Neuronal stem cell (in vitro differentiated cells): Measurements from ENCODE around the gene FOXP1.

ENCODE experiments used
- DNase-seq: peaks from one replicate; pipeline ENCODE4 v3.0.0-alpha.2; 2013; ENCODE audit warnings: low spot score
- H2AFZ ChIP-seq: one replicate; pipeline ENCODE4 v1.6.1; 2013; ENCODE audit warnings: mild to moderate bottlenecking, low read length, inconsistent platforms
- H2AK5ac ChIP-seq: 2 replicates; pipeline ENCODE4 v1.6.1; 2013; ENCODE audit warnings: low read depth, mild to moderate bottlenecking, inconsistent platforms, low read length, moderate library complexity, mixed read lengths
- H2BK120ac ChIP-seq: 2 replicates; pipeline ENCODE4 v1.6.1; 2013; ENCODE audit warnings: low read depth, mild to moderate bottlenecking, inconsistent platforms, low read length, moderate library complexity, mixed read lengths
- H2BK12ac ChIP-seq: one replicate; pipeline ENCODE4 v1.6.1; 2013; ENCODE audit warnings: low read length, inconsistent platforms
- H2BK15ac ChIP-seq: 2 replicates; pipeline ENCODE4 v1.6.1; 2013; ENCODE audit warnings: mild to moderate bottlenecking, low read length, inconsistent platforms, mixed read lengths
- H2BK5ac ChIP-seq: one replicate; pipeline ENCODE4 v1.6.1; 2013; ENCODE audit warnings: inconsistent platforms, mild to moderate bottlenecking, low read length, moderate library complexity
- H3K14ac ChIP-seq: one replicate; pipeline ENCODE4 v1.6.1; 2013; ENCODE audit warnings: low read length, inconsistent platforms
- H3K18ac ChIP-seq: 2 replicates; pipeline ENCODE4 v1.6.1; 2013; ENCODE audit warnings: low read length, inconsistent platforms
- H3K23ac ChIP-seq: 2 replicates; pipeline ENCODE4 v1.6.1; 2013; ENCODE audit warnings: low read depth, mild to moderate bottlenecking, mixed read lengths, low read length, inconsistent platforms; ENCODE audit not compliant: poor library complexity
- H3K27ac ChIP-seq: replicated peaks from 3 replicates; pipeline ENCODE4 v1.5.1; 2013; ENCODE audit warnings: low read length, inconsistent platforms
- H3K27me3 ChIP-seq, 3 experiments: 2 replicates each; pipeline ENCODE4 v1.6.1; 2013; ENCODE audit warnings: low read length in 3 of 3, mild to moderate bottlenecking in 2 of 3, inconsistent platforms in 1 of 3, low read depth in 1 of 3, mixed read lengths in 1 of 3, moderate library complexity in 1 of 3; ENCODE audit not compliant: control insufficient read depth in 3 of 3, insufficient read depth in 3 of 3
- H3K36me3 ChIP-seq, 2 donors: replicated peaks in 1 of 2; 2 replicates each; pipeline ENCODE4 v1.6.1; 2013; ENCODE audit warnings: low read length in 2 of 2; ENCODE audit not compliant: control insufficient read depth in 2 of 2, insufficient read depth in 2 of 2
- H3K4ac ChIP-seq: 2 replicates; pipeline ENCODE4 v1.6.1; 2013; ENCODE audit warnings: inconsistent platforms, mild to moderate bottlenecking, low read length, moderate library complexity
- H3K4me1 ChIP-seq, 2 donors: 1 replicate in 1 of 2; 2 replicates in 1 of 2; pipeline ENCODE4 v1.6.1; 2013; ENCODE audit warnings: low read length in 2 of 2, low read depth in 1 of 2; ENCODE audit not compliant: control insufficient read depth in 2 of 2, insufficient read depth in 1 of 2
- H3K4me2 ChIP-seq: one replicate; pipeline ENCODE4 v1.6.1; 2013; ENCODE audit warnings: mild to moderate bottlenecking, low read length, inconsistent platforms; ENCODE audit not compliant: insufficient read depth, poor library complexity, severe bottlenecking
- H3K4me3 ChIP-seq, 2 donors: 2 replicates each; pipeline ENCODE4 v1.5.1; 2013; ENCODE audit warnings: low read length in 2 of 2, mild to moderate bottlenecking in 2 of 2, inconsistent platforms in 1 of 2, moderate library complexity in 1 of 2
- H3K79me1 ChIP-seq: one replicate; pipeline ENCODE4 v1.6.1; 2013; ENCODE audit warnings: low read depth, mild to moderate bottlenecking, inconsistent platforms, low read length, moderate library complexity
- H3K9ac ChIP-seq: one replicate; pipeline ENCODE4 v1.6.1; 2013; ENCODE audit warnings: mild to moderate bottlenecking, low read depth, low read length, inconsistent platforms; ENCODE audit not compliant: poor library complexity
- H3K9me3 ChIP-seq, 2 donors: replicated peaks in 1 of 2; 2 replicates each; pipeline versions ENCODE3 to v1.6.1; 2013; ENCODE audit warnings: low read length in 2 of 2, mild to moderate bottlenecking in 2 of 2, inconsistent platforms in 1 of 2, low read depth in 1 of 2, mixed read lengths in 1 of 2, moderate library complexity in 1 of 2; ENCODE audit not compliant: control insufficient read depth in 2 of 2, insufficient read depth in 1 of 2
- H4K8ac ChIP-seq: one replicate; pipeline ENCODE4 v1.6.1; 2013; ENCODE audit warnings: low read depth, mild to moderate bottlenecking, inconsistent platforms, low read length, moderate library complexity
- H4K91ac ChIP-seq: one replicate; pipeline ENCODE4 v1.6.1; 2013; ENCODE audit warnings: low read length, low read depth, mild to moderate bottlenecking, inconsistent platforms; ENCODE audit not compliant: poor library complexity
- WGBS, 2 donors: extraction: QIAGEN DNeasy Blood & Tissue Kit; methylation state at CpG; one replicate each; pipeline ENCODE4 v1.1.7; 2013; ENCODE audit warnings: missing lambda C conversion rate in 2 of 2, mixed read lengths in 1 of 2; ENCODE audit not compliant: insufficient read length in 2 of 2, insufficient replicate concordance in 1 of 2; ENCODE audit errors: extremely low coverage in 2 of 2; 5-methylcytosine and 5-hydroxymethylcytosine counted together

The FOXP1 gene

DNA sequence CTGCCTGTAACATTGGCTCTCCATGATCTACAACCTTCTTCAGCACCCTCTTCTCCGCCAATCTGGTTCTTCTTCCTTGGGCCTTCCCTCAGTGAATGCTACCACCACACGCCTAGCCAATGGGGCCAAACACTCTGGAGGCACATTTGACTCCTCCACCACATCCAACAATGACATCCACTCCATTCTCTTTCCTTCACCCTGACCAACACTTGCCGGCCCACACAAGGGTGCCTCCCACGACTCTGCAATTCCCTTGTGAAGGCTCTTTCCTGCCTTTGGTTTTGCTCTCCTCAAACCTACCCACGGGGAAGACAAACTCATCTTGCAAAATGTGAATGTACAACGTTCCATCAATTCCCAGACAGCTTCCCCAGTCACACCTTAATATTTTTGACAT is 263.8 kb downstream of the FOXP1 start:
- no CpG with 5 or more reads among the region's 6 CpGs for WGBS, 2 donors
- Histone ChIP-seq H3K4ac (no peak overlapping the region), H3K4me3 (no peak overlapping the region), H4K8ac (no peak overlapping the region), H2BK5ac (no peak overlapping the region), H3K27ac (no peak overlapping the region), H3K36me3 (no peaks in the 10 kb centered on the region), H2BK120ac (no peak overlapping the region), H3K9me3 (no peaks in the 10 kb centered on the region), H2BK15ac (no peak overlapping the region), H3K18ac (peak overlapping the region; percentile 87), H3K4me1 (peaks cover 0 to 3% of the 10 kb centered on the region in 2 donors), H2BK12ac (no peak overlapping the region), H4K91ac (no peak overlapping the region), H2AK5ac (no peak overlapping the region), H3K9ac (no peak overlapping the region), H3K79me1 (peaks cover 6% of the 10 kb centered on the region), H3K4me2 (no peak overlapping the region), H3K27me3 (no peaks in the 10 kb centered on the region), H3K23ac (no peak overlapping the region), H2AFZ (no peak overlapping the region), H3K14ac (peak overlapping the region; percentile 56)
- DNase-seq, result no peak

DNA sequence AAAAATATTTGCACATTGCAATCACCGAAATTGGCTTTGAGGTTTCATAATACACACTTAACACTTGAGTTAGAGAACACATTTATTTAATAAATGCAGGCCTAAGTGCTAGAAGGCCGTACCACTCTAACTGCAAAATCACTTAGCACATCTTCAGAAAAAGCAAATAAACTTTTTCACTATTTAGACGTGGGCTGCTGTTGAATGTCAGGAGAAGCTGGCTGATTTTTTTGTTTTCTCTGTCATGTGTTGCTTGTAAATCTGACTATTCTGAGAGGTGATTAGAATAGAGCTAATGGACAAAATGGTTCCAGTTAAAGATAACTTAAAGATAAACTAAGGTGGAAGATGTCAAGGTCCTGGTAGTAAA is 265.1 kb downstream of the FOXP1 start:
- no peak overlapping the region for H3K9ac ChIP-seq
- no peak overlapping the region for H3K27ac ChIP-seq
- DNase-seq, result no peak
- H3K23ac ChIP-seq, result no peak overlapping the region
- no peak overlapping the region for H3K4me3 ChIP-seq
- no peak overlapping the region for H3K18ac ChIP-seq
- no peak overlapping the region for H2BK12ac ChIP-seq
- no peak overlapping the region for H4K8ac ChIP-seq
- H2AK5ac ChIP-seq, result no peak overlapping the region
- H3K36me3 ChIP-seq, result no peaks in the 10 kb centered on the region
- no peak overlapping the region for H3K14ac ChIP-seq
- no peaks in the 10 kb centered on the region for H3K27me3 ChIP-seq
- no peak overlapping the region for H3K4ac ChIP-seq
- no peak overlapping the region for H3K4me2 ChIP-seq
- no peak overlapping the region for H2AFZ ChIP-seq
- H3K79me1 ChIP-seq, result peaks cover 6% of the 10 kb centered on the region
- no peak overlapping the region for H2BK5ac ChIP-seq
- no peak overlapping the region for H2BK15ac ChIP-seq
- no peak overlapping the region for H4K91ac ChIP-seq
- H3K4me1 ChIP-seq, result peaks cover 0 to 3% of the 10 kb centered on the region in 2 donors
- H2BK120ac ChIP-seq, result no peak overlapping the region
- H3K9me3 ChIP-seq, result no peaks in the 10 kb centered on the region
- no CpG with 5 or more reads among the region's 3 CpGs for WGBS, 2 donors

DNA sequence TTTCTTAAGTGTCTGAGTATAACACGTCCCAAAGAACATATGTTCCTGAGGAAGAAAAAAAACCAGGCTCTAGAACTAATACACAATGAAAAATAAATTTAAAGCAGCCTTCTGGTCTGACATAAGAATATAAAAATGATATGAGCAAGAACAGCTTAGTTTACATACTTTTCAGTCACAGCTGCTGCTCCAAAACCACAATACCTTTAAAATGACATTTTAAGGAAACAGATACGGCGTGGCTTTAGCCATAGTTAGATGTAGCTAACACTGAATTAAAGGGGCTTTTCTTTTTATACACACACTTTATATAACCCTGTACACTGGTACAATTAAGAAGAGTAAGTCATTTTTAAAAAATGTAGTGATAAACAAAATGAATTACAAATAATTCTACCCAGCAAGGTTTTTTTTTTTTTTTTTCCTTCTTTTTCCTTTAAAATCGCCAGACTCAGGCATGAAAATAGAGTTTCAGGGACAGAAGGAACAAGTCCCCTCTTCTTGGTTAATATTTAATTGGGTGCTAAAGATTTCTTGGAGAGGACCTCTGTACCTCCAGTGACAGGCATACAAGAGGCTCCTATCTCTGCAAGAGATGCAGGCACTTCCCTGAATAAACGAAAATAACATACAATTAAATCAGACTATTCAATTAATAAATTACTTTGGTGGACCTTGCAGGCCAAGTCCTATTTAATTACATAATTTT is 265.6 kb downstream of the FOXP1 start:
- no peak overlapping the region for H2BK15ac ChIP-seq
- no peak overlapping the region for H3K18ac ChIP-seq
- H4K8ac ChIP-seq, result no peak overlapping the region
- no CpG with 5 or more reads among the region's 5 CpGs for WGBS, 2 donors
- H2BK5ac ChIP-seq, result no peak overlapping the region
- no peaks in the 10 kb centered on the region for H3K27me3 ChIP-seq
- no peak overlapping the region for H2BK12ac ChIP-seq
- H3K4me3 ChIP-seq, result no peak overlapping the region
- no peak overlapping the region for H2AFZ ChIP-seq
- H2AK5ac ChIP-seq, result no peak overlapping the region
- no peak overlapping the region for H3K14ac ChIP-seq
- peaks cover 0 to 3% of the 10 kb centered on the region in 2 donors for H3K4me1 ChIP-seq
- no peak overlapping the region for H3K27ac ChIP-seq
- H2BK120ac ChIP-seq, result no peak overlapping the region
- H3K9me3 ChIP-seq, result no peaks in the 10 kb centered on the region
- no peak overlapping the region for H3K9ac ChIP-seq
- H3K23ac ChIP-seq, result no peak overlapping the region
- peaks cover 6% of the 10 kb centered on the region for H3K79me1 ChIP-seq
- no peak for DNase-seq
- H3K4me2 ChIP-seq, result no peak overlapping the region
- no peak overlapping the region for H4K91ac ChIP-seq
- no peaks in the 10 kb centered on the region for H3K36me3 ChIP-seq
- H3K4ac ChIP-seq, result no peak overlapping the region

DNA sequence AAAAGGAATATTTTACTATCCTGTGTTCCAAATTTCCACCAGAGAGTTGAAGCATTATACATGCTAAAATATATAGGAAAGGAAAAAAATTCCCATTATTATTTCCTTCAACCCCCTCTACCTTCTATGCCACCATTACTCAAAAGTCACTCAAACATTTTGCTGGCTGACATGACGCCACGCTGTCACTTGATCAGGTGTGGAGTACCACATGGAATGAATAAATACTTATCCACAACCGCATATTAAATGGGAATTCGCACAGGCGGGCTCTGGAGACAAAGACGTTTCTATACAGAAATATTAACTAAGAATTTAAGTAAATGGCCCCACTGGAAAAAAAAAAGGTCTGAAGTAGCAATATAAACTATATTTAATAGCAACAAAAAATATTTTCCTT is 266.4 kb downstream of the FOXP1 start:
- H3K14ac ChIP-seq, result no peak overlapping the region
- no peak overlapping the region for H3K4me3 ChIP-seq
- no peak for DNase-seq
- no peak overlapping the region for H2BK120ac ChIP-seq
- H2BK5ac ChIP-seq, result no peak overlapping the region
- no peak overlapping the region for H2AFZ ChIP-seq
- H3K79me1 ChIP-seq, result peaks cover 6% of the 10 kb centered on the region
- H2AK5ac ChIP-seq, result no peak overlapping the region
- H3K9me3 ChIP-seq, result no peaks in the 10 kb centered on the region
- no peak overlapping the region for H4K91ac ChIP-seq
- H4K8ac ChIP-seq, result no peak overlapping the region
- H3K27me3 ChIP-seq, result no peaks in the 10 kb centered on the region
- no peaks in the 10 kb centered on the region for H3K36me3 ChIP-seq
- no peak overlapping the region for H2BK12ac ChIP-seq
- no peak overlapping the region for H3K4me2 ChIP-seq
- H3K18ac ChIP-seq, result no peak overlapping the region
- no peak overlapping the region for H3K23ac ChIP-seq
- H3K9ac ChIP-seq, result no peak overlapping the region
- H3K27ac ChIP-seq, result no peak overlapping the region
- WGBS, 2 donors, result no CpG with 5 or more reads among the region's 6 CpGs
- H2BK15ac ChIP-seq, result no peak overlapping the region
- H3K4me1 ChIP-seq, result peaks cover 0 to 3% of the 10 kb centered on the region in 2 donors
- H3K4ac ChIP-seq, result no peak overlapping the region
